ENCODE data around the gene POLR2B. TPM values are rescaled to one million over a fixed set of nuclear protein-coding genes. Genes with fewer than 3 reads are reported as not detected.

The POLR2B gene
- total RNA-seq, 2 experiments from 2014 or later, result 95.8 to 104 TPM

GRCh38 chr4:56971383-56971782 is 7.3 kb upstream of the POLR2B start:
- Mint-ChIP-seq H3K27me3 (ENCODE audit: low read depth) (no peaks in the 10 kb centered on the region), H3K27ac (no peak overlapping the region), H3K9me3 (peaks cover 14% of the 10 kb centered on the region), H3K4me3 (no peak overlapping the region), H3K36me3 (ENCODE audit: low read depth) (peaks cover 57% of the 10 kb centered on the region), H3K4me1 (ENCODE audit: low read depth) (peaks cover 40% of the 10 kb centered on the region)
- no peak for DNase-seq
- intact Hi-C loops (cut with micrococcal nuclease), result loop anchor here (10.0 kb wide), 1 partner anchor 1117 kb away; the partner anchor contains the start of gene EXOC1
- CTCF ChIA-PET, result interaction anchor here (0.6 to 0.7 kb wide), 2 partner anchors 52 to 56 kb away, joined by 3 to 6 read pairs; no protein-coding TSS in a partner anchor

DNA sequence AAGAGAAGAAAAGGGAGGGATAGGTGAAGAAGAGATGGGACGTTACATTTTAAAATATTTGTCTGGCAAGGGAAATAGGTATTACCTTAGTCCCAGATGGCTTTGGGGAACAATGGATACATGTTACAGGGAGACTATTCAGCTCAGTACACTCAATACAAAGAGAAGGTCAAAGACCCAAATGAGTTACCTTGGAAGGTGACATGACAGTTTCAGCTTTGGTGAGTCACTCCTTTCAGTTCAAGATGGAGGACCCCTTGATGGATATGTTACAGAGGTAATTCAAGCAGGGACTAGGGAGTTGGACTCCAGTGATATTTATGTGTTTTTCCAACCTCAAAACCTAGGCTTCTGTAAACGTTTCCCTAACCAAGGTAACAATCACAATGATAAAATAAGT is 6.3 kb upstream of the POLR2B start:
- H3K27me3 Mint-ChIP-seq (ENCODE audit: low read depth), result no peaks in the 10 kb centered on the region
- H3K36me3 Mint-ChIP-seq (ENCODE audit: low read depth), result peaks cover 53% of the 10 kb centered on the region
- H3K27ac Mint-ChIP-seq, result peak overlapping the region; percentile 70
- DNase-seq, result no peak
- H3K4me1 Mint-ChIP-seq (ENCODE audit: low read depth), result peaks cover 40% of the 10 kb centered on the region
- intact Hi-C loops (cut with micrococcal nuclease), result loop anchor here (10.0 kb wide), 1 partner anchor 1118 kb away; the partner anchor contains the start of gene EXOC1
- no peak overlapping the region for H3K4me3 Mint-ChIP-seq
- peaks cover 14% of the 10 kb centered on the region for H3K9me3 Mint-ChIP-seq
- CTCF ChIA-PET, result interaction anchor here (1.5 kb wide), 1 partner anchor 11 kb away, joined by 3 read pairs; no protein-coding TSS in a partner anchor

GRCh38 chr4:56972809-56973208 is 5.9 kb upstream of the POLR2B start:
- intact Hi-C loops (cut with micrococcal nuclease), result loop anchor here (10.0 kb wide), 1 partner anchor 1118 kb away; the partner anchor contains the start of gene EXOC1
- Mint-ChIP-seq H3K9me3 (peaks cover 14% of the 10 kb centered on the region), H3K4me3 (no peak overlapping the region), H3K27ac (peak overlapping the region; percentile 70), H3K27me3 (ENCODE audit: low read depth) (no peaks in the 10 kb centered on the region), H3K4me1 (ENCODE audit: low read depth) (peaks cover 40% of the 10 kb centered on the region), H3K36me3 (ENCODE audit: low read depth) (peaks cover 53% of the 10 kb centered on the region)
- CTCF ChIA-PET, result interaction anchor here (1.4 to 1.5 kb wide), 2 partner anchors 12 to 64 kb away, joined by 3 read pairs; no protein-coding TSS in a partner anchor
- DNase-seq, result no peak

GRCh38 chr4:56973336-56973735 is 5.4 kb upstream of the POLR2B start:
- CTCF ChIA-PET, result interaction anchor here (1.4 to 1.5 kb wide), 2 partner anchors 12 to 64 kb away, joined by 3 read pairs; no protein-coding TSS in a partner anchor
- Mint-ChIP-seq H3K36me3 (ENCODE audit: low read depth) (peaks cover 53% of the 10 kb centered on the region), H3K27me3 (ENCODE audit: low read depth) (no peaks in the 10 kb centered on the region), H3K9me3 (peaks cover 14% of the 10 kb centered on the region), H3K4me3 (no peak overlapping the region), H3K4me1 (ENCODE audit: low read depth) (peaks cover 40% of the 10 kb centered on the region), H3K27ac (peak overlapping the region; percentile 70)
- intact Hi-C loops (cut with micrococcal nuclease), result loop anchor here (10.0 kb wide), 1 partner anchor 1119 kb away; the partner anchor contains the start of gene EXOC1
- DNase-seq, result no peak

- peak overlapping the region; percentile 24 for H3K27ac Mint-ChIP-seq
- no peak for DNase-seq
- CTCF ChIA-PET, result interaction anchor here (0.9 to 1.6 kb wide), 3 partner anchors 11 to 55 kb away, joined by 3 to 9 read pairs (median 3); no protein-coding TSS in a partner anchor
- peak overlapping the region; percentile 100 for H3K4me3 Mint-ChIP-seq
- peaks cover 14% of the 10 kb centered on the region for H3K9me3 Mint-ChIP-seq
- H3K36me3 Mint-ChIP-seq (ENCODE audit: low read depth), result peaks cover 59% of the 10 kb centered on the region
- H3K27me3 Mint-ChIP-seq (ENCODE audit: low read depth), result no peaks in the 10 kb centered on the region
- H3K4me1 Mint-ChIP-seq (ENCODE audit: low read depth), result peaks cover 51% of the 10 kb centered on the region
- intact Hi-C loops (cut with micrococcal nuclease), result loop anchor here (2.0 to 10.0 kb wide), 6 partner anchors 14 to 1629 kb away; partner anchors contain the start of genes CEP135, CLOCK, EXOC1 and SRD5A3
Observed at GRCh38 chr4:56976283-56976836, 2.3 kb upstream of the POLR2B start.

GRCh38 chr4:56976837-56977320 is 1.8 kb upstream of the POLR2B start:
- Mint-ChIP-seq H3K27me3 (ENCODE audit: low read depth) (no peaks in the 10 kb centered on the region), H3K9me3 (peaks cover 14% of the 10 kb centered on the region), H3K4me3 (peak overlapping the region; percentile 100), H3K36me3 (ENCODE audit: low read depth) (peaks cover 60% of the 10 kb centered on the region), H3K27ac (peak overlapping the region; percentile 99), H3K4me1 (ENCODE audit: low read depth) (peaks cover 53% of the 10 kb centered on the region)
- CTCF ChIA-PET, result interaction anchor here (0.9 to 1.6 kb wide), 4 partner anchors 11 to 70 kb away, joined by 3 to 9 read pairs (median 3); partner anchors contain the start of gene REST
- DNase-seq, result peak; percentile 49
- intact Hi-C loops (cut with micrococcal nuclease), result loop anchor here (1.0 to 10.0 kb wide), 7 partner anchors 14 to 1630 kb away; partner anchors contain the start of genes CEP135, CLOCK, EXOC1 and SRD5A3

- H3K27ac Mint-ChIP-seq, result peak within 1 kb of the TSS; percentile 99
- H3K9me3 Mint-ChIP-seq, result peaks cover 14% of the 10 kb centered on the region
- peaks cover 51% of the 10 kb centered on the region for H3K4me1 Mint-ChIP-seq (ENCODE audit: low read depth)
- CTCF ChIA-PET, result interaction anchor here (0.8 to 1.6 kb wide), 5 partner anchors 11 to 70 kb away, joined by 3 to 9 read pairs (median 3); partner anchors contain the start of gene REST
- peaks cover 57% of the 10 kb centered on the region for H3K36me3 Mint-ChIP-seq (ENCODE audit: low read depth)
- H3K27me3 Mint-ChIP-seq (ENCODE audit: low read depth), result no peaks in the 10 kb centered on the region
- intact Hi-C loops (cut with micrococcal nuclease), result loop anchor here (1.0 to 10.0 kb wide), 11 partner anchors 15 to 1630 kb away; partner anchors contain the start of genes AASDH, CEP135, CLOCK and EXOC1
- H3K4me3 Mint-ChIP-seq, result peak within 1 kb of the TSS; percentile 100
- peak; percentile 98 for DNase-seq
Observed at GRCh38 chr4:56977321-56978012, 1.2 kb upstream of the POLR2B start, which contains the start of gene NOA1. Gene NOA1 (minus strand): TSS chr4:56977606. CDS start chr4:56977585, 21 bp downstream.

GRCh38 chr4:56979421-56980072 is 851 bp downstream of the POLR2B start:
- Mint-ChIP-seq H3K4me1 (ENCODE audit: low read depth) (peaks cover 47% of the 10 kb centered on the region), H3K27ac (peak overlapping the region; percentile 99), H3K27me3 (ENCODE audit: low read depth) (no peaks in the 10 kb centered on the region), H3K36me3 (ENCODE audit: low read depth) (peaks cover 42% of the 10 kb centered on the region), H3K4me3 (peak overlapping the region; percentile 100), H3K9me3 (no peaks in the 10 kb centered on the region)
- intact Hi-C loops (cut with micrococcal nuclease), result loop anchor here (2.0 to 10.0 kb wide), 6 partner anchors 327 to 1632 kb away; partner anchors contain the start of genes CLOCK, EXOC1, SRD5A3 and SRP72
- CTCF ChIA-PET, result interaction anchor here (0.7 to 1.4 kb wide), 3 partner anchors 20 to 546 kb away, joined by 3 to 5 read pairs (median 4); partner anchors contain the start of gene REST
- DNase-seq, result peak; percentile 71

DNA sequence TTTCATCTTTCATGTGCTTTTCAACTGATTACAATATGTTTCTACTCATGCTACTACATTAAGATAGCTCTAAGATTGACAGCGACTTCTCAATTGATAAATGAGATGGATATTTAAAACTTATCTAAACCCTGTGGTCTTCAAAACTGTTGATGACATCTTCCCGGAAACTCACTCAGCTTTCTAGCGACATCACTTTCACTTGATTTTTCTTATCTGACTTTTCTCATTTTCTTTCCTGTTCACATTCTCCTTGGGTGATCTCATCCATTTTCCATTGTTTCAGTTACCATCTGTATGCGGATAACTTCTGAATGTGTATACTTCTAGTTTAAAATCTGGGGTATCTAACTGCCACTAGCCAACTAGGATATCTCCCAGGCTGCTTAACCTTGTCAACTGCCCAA is 3.1 kb downstream of the POLR2B start:
- Mint-ChIP-seq H3K27me3 (ENCODE audit: low read depth) (no peaks in the 10 kb centered on the region), H3K27ac (peak overlapping the region; percentile 77), H3K4me1 (ENCODE audit: low read depth) (peaks cover 47% of the 10 kb centered on the region), H3K9me3 (no peaks in the 10 kb centered on the region), H3K4me3 (peak overlapping the region; percentile 38), H3K36me3 (ENCODE audit: low read depth) (peaks cover 36% of the 10 kb centered on the region)
- DNase-seq, result no peak
- CTCF ChIA-PET, result no interaction called here
- intact Hi-C loops (cut with micrococcal nuclease), result no loop called here

DNA sequence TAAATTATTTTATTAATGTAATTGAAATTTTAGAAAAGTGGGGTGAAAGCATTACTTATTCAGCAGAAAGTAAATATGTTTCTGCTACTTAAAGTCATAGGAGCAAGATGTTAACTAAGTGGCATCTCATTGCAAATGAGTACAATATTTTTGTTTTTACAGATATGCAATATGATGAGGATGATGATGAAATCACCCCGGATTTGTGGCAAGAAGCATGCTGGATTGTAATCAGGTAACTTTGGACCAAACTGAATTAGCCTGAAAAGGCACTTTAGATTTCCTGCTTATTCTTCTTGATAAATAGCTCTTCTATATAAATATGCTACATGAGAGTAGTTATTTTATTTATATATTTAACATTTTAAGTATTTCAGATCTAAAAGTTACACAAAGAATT is 7.5 kb downstream of the POLR2B start:
- H3K27me3 Mint-ChIP-seq (ENCODE audit: low read depth), result no peaks in the 10 kb centered on the region
- H3K27ac Mint-ChIP-seq, result no peak overlapping the region
- DNase-seq, result no peak
- CTCF ChIA-PET, result no interaction called here
- intact Hi-C loops (cut with micrococcal nuclease), result no loop called here
- no peak overlapping the region for H3K4me3 Mint-ChIP-seq
- peaks cover 57% of the 10 kb centered on the region for H3K4me1 Mint-ChIP-seq (ENCODE audit: low read depth)
- H3K9me3 Mint-ChIP-seq, result no peaks in the 10 kb centered on the region
- H3K36me3 Mint-ChIP-seq (ENCODE audit: low read depth), result peaks cover 42% of the 10 kb centered on the region

DNA sequence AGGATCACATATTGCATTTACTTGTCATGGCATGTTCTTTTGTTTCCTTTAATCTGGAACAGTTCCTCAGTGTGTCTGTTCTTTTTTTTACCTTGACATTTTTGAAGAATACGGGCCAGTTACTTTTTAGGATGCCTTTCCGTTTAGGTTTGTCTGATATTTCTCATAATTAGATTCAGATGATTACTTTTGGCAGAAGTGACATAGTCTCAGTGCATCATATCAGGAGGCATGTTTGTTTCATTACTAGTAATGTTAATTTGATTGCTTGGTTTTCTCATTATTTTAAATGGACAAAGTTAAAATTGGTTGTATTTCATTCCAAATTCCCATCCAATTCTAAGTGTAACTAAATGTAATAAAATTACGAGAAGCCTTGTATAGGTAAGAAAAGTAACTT is 8.3 kb downstream of the POLR2B start:
- intact Hi-C loops (cut with micrococcal nuclease), result no loop called here
- Mint-ChIP-seq H3K36me3 (ENCODE audit: low read depth) (peaks cover 44% of the 10 kb centered on the region), H3K4me1 (ENCODE audit: low read depth) (peaks cover 55% of the 10 kb centered on the region), H3K9me3 (no peaks in the 10 kb centered on the region), H3K27ac (peak overlapping the region; percentile 41), H3K27me3 (ENCODE audit: low read depth) (no peaks in the 10 kb centered on the region), H3K4me3 (no peak overlapping the region)
- CTCF ChIA-PET, result interaction anchor here (2.9 kb wide), 1 partner anchor 10 kb away, joined by 9 read pairs; the partner anchor contains the start of gene NOA1
- no peak for DNase-seq
